Measurements from ENCODE around the gene SARDH.

SARDH gene

DNA sequence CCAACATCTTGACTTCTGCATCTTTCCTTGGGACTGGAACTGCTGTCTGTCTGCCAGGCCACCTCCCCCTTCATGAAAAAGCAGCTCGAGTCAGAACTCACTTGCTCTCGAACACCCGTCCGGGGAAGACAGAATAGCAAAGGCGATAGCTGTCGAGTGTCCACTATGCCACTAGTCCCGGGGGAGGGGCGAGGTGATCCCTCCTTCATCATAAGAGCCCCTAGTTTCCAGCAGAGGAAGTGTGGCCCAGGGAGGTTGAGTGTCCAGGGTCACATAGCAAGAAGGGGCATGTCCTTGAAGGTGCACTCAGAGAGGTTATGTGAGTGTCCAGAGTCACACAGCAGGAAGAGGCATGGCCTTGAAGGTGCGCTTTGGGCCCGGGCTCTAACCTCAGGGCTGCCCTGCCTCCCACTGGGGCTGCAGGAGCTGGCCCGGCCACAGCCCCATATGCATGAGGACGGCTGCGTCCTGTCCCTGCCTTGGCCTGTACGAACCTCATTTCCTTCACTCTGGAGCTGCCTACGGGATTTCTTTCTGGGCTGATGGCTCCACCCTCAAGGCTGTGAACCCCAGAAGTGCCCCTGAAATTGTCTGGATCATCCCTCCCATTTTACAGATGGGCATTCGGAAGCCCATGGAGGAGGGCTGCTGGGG is 95.3 kb downstream of the SARDH start:
- no peaks in the 10 kb centered on the region for H4K20me1 ChIP-seq (ENCODE audit: insufficient read depth, low read length, poor library complexity, severe bottlenecking)
- no peak overlapping the region for H3K4me3 ChIP-seq (ENCODE audit: low read length, poor library complexity, severe bottlenecking)
- no peak overlapping the region for H3K4me2 ChIP-seq (ENCODE audit: low read depth, low read length, poor library complexity, severe bottlenecking)
- no peaks in the 10 kb centered on the region for H3K79me2 ChIP-seq (ENCODE audit: insufficient read depth, low read length)
- H3K9me2 ChIP-seq (replicated peaks; ENCODE audit: low read depth, low read length) = no peaks in the 10 kb centered on the region
- no peak overlapping the region for H3K9ac ChIP-seq (ENCODE audit: low read depth, low read length, poor library complexity, severe bottlenecking)
- no peak overlapping the region for H2AFZ ChIP-seq (ENCODE audit: low read length)
- no peaks in the 10 kb centered on the region for H3K27me3 ChIP-seq (ENCODE audit: insufficient read depth, low read length, poor library complexity, severe bottlenecking)
- H3K9me3 ChIP-seq (ENCODE audit: insufficient read depth, low read depth, low read length) = no peaks in the 10 kb centered on the region
- H3F3A ChIP-seq (ENCODE audit: low read depth) = no peaks in the 10 kb centered on the region
- TF ChIP-seq, protein P1, sequence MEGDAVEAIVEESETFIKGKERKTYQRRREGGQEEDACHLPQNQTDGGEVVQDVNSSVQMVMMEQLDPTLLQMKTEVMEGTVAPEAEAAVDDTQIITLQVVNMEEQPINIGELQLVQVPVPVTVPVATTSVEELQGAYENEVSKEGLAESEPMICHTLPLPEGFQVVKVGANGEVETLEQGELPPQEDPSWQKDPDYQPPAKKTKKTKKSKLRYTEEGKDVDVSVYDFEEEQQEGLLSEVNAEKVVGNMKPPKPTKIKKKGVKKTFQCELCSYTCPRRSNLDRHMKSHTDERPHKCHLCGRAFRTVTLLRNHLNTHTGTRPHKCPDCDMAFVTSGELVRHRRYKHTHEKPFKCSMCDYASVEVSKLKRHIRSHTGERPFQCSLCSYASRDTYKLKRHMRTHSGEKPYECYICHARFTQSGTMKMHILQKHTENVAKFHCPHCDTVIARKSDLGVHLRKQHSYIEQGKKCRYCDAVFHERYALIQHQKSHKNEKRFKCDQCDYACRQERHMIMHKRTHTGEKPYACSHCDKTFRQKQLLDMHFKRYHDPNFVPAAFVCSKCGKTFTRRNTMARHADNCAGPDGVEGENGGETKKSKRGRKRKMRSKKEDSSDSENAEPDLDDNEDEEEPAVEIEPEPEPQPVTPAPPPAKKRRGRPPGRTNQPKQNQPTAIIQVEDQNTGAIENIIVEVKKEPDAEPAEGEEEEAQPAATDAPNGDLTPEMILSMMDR (conservative IDR thresholded peaks at IDR 0.05; ENCODE audit: low read length) = no peak
- no peak for TF ChIP-seq EZH2phosphoT487 (IDR thresholded peaks at IDR 0.05; ENCODE audit: borderline replicate concordance)
- H3K36me3 ChIP-seq (ENCODE audit: insufficient read depth, low read length) = no peaks in the 10 kb centered on the region
- no peaks in the 10 kb centered on the region for H3K4me1 ChIP-seq (ENCODE audit: insufficient read depth, low read length, poor library complexity, severe bottlenecking)

DNA sequence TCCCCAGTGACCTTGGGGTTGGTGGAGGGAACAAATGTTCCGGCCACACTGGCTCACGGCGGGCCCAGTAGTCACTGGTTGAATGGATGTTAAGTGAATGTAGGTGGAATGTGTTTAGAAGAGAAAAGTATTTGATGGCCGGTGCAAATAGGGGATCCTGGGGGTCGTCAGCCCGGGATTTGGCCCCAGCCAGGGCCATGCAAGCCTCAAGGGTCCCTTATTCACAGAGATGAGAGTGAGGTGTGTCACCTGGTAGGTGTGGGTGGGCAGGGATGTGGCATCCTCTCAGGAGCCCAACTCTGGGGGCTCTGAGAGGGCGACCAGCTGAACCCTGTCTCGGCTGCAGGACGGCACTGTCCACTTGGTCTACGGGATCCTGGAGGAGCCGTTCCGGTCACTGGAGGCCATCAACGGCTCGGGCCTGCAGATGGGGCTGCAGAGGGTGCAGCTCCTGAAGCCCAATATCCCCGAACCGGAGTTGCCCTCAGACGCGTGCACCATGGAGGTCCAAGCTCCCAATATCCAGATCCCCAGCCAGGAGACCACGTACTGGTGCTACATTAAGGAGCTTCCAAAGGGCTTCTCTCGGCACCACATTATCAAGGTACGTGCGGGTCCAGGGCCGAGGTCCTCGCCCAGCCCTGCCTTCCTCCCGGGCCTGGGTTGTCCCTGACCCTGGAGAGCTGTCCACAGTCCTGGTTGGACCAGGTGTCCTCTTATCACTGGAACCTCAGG is 96.1 kb downstream of the SARDH start:
- no peak for TF ChIP-seq EZH2phosphoT487 (IDR thresholded peaks at IDR 0.05; ENCODE audit: borderline replicate concordance)
- TF ChIP-seq, protein P1 (conservative IDR thresholded peaks at IDR 0.05; ENCODE audit: low read length) = no peak
- Histone ChIP-seq H3K4me2 (ENCODE audit: low read depth, low read length, poor library complexity, severe bottlenecking) (no peak overlapping the region), H3K9me2 (replicated peaks; ENCODE audit: low read depth, low read length) (no peaks in the 10 kb centered on the region), H3F3A (ENCODE audit: low read depth) (no peaks in the 10 kb centered on the region), H2AFZ (ENCODE audit: low read length) (no peak overlapping the region), H3K27me3 (ENCODE audit: insufficient read depth, low read length, poor library complexity, severe bottlenecking) (no peaks in the 10 kb centered on the region), H3K36me3 (ENCODE audit: insufficient read depth, low read length) (no peaks in the 10 kb centered on the region), H3K9me3 (ENCODE audit: insufficient read depth, low read depth, low read length) (no peaks in the 10 kb centered on the region), H3K4me3 (ENCODE audit: low read length, poor library complexity, severe bottlenecking) (no peak overlapping the region), H3K79me2 (ENCODE audit: insufficient read depth, low read length) (no peaks in the 10 kb centered on the region), H4K20me1 (ENCODE audit: insufficient read depth, low read length, poor library complexity, severe bottlenecking) (no peaks in the 10 kb centered on the region), H3K4me1 (ENCODE audit: insufficient read depth, low read length, poor library complexity, severe bottlenecking) (no peaks in the 10 kb centered on the region), H3K9ac (ENCODE audit: low read depth, low read length, poor library complexity, severe bottlenecking) (no peak overlapping the region)

DNA sequence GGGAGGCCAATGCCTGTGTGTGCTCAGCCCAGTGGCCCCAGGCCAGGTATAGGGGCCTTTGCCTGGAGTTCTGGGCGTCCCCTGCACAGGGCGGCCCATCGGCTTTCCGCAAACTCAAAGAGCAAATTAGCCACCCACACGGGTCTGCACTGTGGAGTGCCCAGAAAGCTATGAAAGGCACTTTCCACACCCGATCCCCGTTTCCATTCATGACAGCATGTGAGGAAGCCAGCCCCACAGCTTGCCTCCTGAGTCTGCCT is 96.8 kb downstream of the SARDH start:
- H3K9me2 ChIP-seq (replicated peaks; ENCODE audit: low read depth, low read length) = no peaks in the 10 kb centered on the region
- no peaks in the 10 kb centered on the region for H3K9me3 ChIP-seq (ENCODE audit: insufficient read depth, low read depth, low read length)
- no peak overlapping the region for H3K4me3 ChIP-seq (ENCODE audit: low read length, poor library complexity, severe bottlenecking)
- H3F3A ChIP-seq (ENCODE audit: low read depth) = no peaks in the 10 kb centered on the region
- no peak overlapping the region for H2AFZ ChIP-seq (ENCODE audit: low read length)
- H3K9ac ChIP-seq (ENCODE audit: low read depth, low read length, poor library complexity, severe bottlenecking) = no peak overlapping the region
- no peaks in the 10 kb centered on the region for H3K27me3 ChIP-seq (ENCODE audit: insufficient read depth, low read length, poor library complexity, severe bottlenecking)
- TF ChIP-seq, protein P1 (conservative IDR thresholded peaks at IDR 0.05; ENCODE audit: low read length) = no peak
- no peak for TF ChIP-seq EZH2phosphoT487 (IDR thresholded peaks at IDR 0.05; ENCODE audit: borderline replicate concordance)
- H3K79me2 ChIP-seq (ENCODE audit: insufficient read depth, low read length) = no peaks in the 10 kb centered on the region
- H3K4me2 ChIP-seq (ENCODE audit: low read depth, low read length, poor library complexity, severe bottlenecking) = no peak overlapping the region
- H3K36me3 ChIP-seq (ENCODE audit: insufficient read depth, low read length) = no peaks in the 10 kb centered on the region
- no peaks in the 10 kb centered on the region for H4K20me1 ChIP-seq (ENCODE audit: insufficient read depth, low read length, poor library complexity, severe bottlenecking)
- H3K4me1 ChIP-seq (ENCODE audit: insufficient read depth, low read length, poor library complexity, severe bottlenecking) = no peaks in the 10 kb centered on the region
